Hematopoietic multipotent progenitor cell (in vitro differentiated cells): ENCODE results near the gene EFR3B. TPM values are rescaled to one million over a fixed set of nuclear protein-coding genes. Genes with fewer than 3 reads are reported as not detected.
"Not testable (repeated sequence)": the region's sequence is repeated elsewhere in the genome, so short reads cannot be mapped to it uniquely, and the experiment has no call there.

Experiments
- DNase-seq, 3 donors: peaks; one replicate each; pipeline ENCODE4 v3.0.0-alpha.2; 2011 to 2015; ENCODE audit warnings: low read depth in 2 of 3, low spot score in 2 of 3
- total RNA-seq: library from RNA; depleted of rRNA; stranded (reverse); fragments of >200 nt; gene quantifications from one replicate; pipeline ENCODE4 v1.2.3, GENCODE V29; 2012

The EFR3B gene
- total RNA-seq, 1 donor: 0.27 TPM

- DNase-seq: not testable (repeated sequence)
These were observed 60.5 kb downstream of the EFR3B start for GRCh38 chr2:25102352-25102751.

- no peak for DNase-seq
These were observed 61.5 kb downstream of the EFR3B start for GRCh38 chr2:25103287-25103871.

- DNase-seq: no peak
These were observed 62.9 kb downstream of the EFR3B start for GRCh38 chr2:25104736-25105135.

- DNase-seq: no peak
These were observed 63.6 kb downstream of the EFR3B start for GRCh38 chr2:25105336-25106085.

GRCh38 chr2:25109822-25110221 lies 67.9 kb downstream of the EFR3B start:
- DNase-seq: no peak

- no peak for DNase-seq
These were observed 70.2 kb downstream of the EFR3B start for GRCh38 chr2:25112113-25112512.

GRCh38 chr2:25115249-25115883 lies 73.5 kb downstream of the EFR3B start:
- DNase-seq: no peak

GRCh38 chr2:25115902-25116301 lies 74.0 kb downstream of the EFR3B start:
- peak in 1 of 3 donors; percentile 12 for DNase-seq

GRCh38 chr2:25116956-25117355 lies 75.1 kb downstream of the EFR3B start:
- DNase-seq: no peak

GRCh38 chr2:25119263-25119662 lies 77.4 kb downstream of the EFR3B start:
- no peak for DNase-seq

- no peak for DNase-seq
These were observed 80.5 kb downstream of the EFR3B start for GRCh38 chr2:25122367-25122766.

- no peak for DNase-seq
These were observed 81.8 kb downstream of the EFR3B start for GRCh38 chr2:25123682-25124081.

- DNase-seq: no peak
These were observed 83.3 kb downstream of the EFR3B start for GRCh38 chr2:25125189-25125588.

GRCh38 chr2:25125976-25126375 lies 84.1 kb downstream of the EFR3B start:
- no peak for DNase-seq

- DNase-seq: not testable (repeated sequence)
These were observed 85.2 kb downstream of the EFR3B start for GRCh38 chr2:25127071-25127470.

GRCh38 chr2:25127646-25128045 lies 85.8 kb downstream of the EFR3B start:
- no peak for DNase-seq

GRCh38 chr2:25129901-25130520 lies 88.1 kb downstream of the EFR3B start:
- no peak for DNase-seq

GRCh38 chr2:25131253-25131566 lies 89.3 kb downstream of the EFR3B start:
- no peak for DNase-seq

- DNase-seq: no peak
These were observed 89.9 kb downstream of the EFR3B start for GRCh38 chr2:25131567-25132298.

GRCh38 chr2:25132299-25132635 lies 90.4 kb downstream of the EFR3B start:
- DNase-seq: peak in 1 of 3 donors; percentile 26

- no peak for DNase-seq
These were observed 90.8 kb downstream of the EFR3B start for GRCh38 chr2:25132693-25133092.
